GM19324 (cell line): ENCODE data around the gene CA4.
"Not testable (repeated sequence)": the region's sequence is repeated elsewhere in the genome, so short reads cannot be mapped to it uniquely, and the experiment has no call there.

Experiments
- ATAC-seq: cut with Tn5 transposase; IDR thresholded peaks from one replicate; pipeline ENCODE4 v1.9.1; 2021; ENCODE audit warnings: mild to moderate bottlenecking, moderate library complexity; ENCODE audit not compliant: unreplicated experiment, low FRiP score

Gene CA4

DNA sequence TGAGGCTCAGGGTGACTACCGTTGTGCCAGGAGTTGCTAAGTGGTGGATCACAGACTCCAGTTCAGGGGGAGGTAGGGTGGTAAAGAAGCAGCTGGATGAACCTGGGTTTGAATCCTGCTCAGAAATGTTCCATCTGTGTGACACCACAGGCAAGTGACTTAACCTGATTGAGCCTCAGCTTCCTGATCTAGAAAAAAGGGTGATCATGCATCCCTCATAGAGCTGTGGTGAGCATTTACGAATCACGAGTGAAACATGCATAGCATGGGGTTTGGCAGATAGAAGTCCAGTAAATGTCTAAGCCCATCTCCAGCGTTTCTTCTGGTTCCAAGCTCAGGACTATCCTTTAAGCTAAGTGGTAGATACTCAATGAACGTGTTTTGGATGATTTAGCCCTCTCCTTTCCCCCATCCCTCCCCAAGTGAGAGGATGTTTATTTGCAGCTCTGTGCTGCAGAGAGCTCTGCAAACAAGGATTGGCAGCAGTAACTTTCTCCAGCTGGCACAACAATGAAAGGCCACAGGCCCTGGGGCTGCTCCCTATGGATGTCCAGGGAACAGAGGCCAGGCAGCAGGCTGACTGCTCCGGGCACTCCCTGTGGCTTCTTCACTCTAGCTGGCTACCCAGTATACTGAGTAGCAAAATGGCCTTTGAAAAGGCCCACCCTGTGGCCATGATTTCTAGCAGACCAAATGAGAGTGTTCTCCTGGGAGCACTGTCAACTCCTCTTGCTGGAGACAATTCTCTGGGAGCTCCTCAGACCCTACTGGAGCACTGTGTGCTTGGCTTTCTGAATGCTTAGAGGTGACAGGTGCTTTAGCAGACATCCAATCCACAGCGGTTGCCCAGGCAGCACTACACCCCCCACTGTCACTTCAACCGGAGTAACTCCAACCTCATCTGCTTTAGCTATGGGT is 21.3 kb downstream of the CA4 start:
- ATAC-seq = no peak

DNA sequence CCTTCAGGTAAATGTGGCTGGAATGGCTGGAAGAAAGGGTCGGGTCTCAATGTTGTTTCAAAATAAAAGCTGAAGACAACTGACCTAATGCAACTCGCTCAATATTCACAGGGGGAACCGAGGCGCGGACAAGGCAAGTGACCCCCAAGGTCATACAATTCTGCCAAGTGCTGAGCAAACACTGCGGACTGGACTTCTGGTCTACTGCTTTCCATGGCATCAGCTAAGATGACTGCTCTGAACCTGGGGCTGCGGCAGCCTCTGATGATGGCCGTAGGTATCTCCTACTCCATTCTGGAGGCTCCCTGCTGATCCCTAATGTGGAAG is 21.9 kb downstream of the CA4 start:
- no peak for ATAC-seq

DNA sequence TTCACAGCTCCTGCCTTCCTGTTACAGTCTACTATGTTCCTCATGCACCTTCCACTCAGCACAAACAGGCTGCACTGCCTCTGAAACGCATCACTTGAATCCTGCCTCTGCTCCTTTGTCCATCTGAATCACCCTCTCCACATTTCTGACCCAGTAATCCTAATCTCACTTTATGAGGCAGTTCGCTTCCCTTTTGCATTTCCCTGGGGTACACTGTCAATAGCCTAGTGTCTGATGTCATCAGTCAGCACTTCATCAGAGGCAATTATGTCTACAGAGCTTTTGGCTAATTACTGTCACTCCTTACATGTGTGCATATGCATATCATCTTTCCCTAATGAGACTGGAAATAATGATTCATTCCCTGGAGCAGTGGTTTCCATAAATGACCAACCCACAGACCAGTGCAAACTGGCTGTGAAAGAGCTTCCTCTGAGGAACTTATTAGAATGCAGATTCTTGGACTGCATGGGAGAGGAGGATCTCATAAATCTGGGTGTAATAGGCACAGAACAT is 23.6 kb downstream of the CA4 start:
- no peak for ATAC-seq

DNA sequence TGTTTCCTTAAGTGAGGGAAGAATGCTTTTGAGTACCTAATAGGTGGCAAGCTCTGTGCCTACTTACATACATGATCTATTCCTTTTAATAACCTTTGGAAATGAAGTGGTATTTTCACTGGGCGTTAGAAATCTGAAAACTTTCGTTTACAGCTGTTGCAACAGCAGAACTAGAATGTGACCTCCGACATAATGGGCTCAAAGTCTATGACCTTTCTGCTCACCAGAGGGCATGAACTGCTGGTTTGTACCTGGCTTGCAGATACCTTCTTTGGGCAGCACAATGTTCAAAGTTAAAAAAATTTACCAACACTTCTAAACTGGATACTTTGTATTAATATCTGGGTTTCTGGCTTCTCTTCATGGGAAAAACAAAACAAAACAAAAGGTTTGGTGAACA is 24.3 kb downstream of the CA4 start:
- no peak for ATAC-seq

DNA sequence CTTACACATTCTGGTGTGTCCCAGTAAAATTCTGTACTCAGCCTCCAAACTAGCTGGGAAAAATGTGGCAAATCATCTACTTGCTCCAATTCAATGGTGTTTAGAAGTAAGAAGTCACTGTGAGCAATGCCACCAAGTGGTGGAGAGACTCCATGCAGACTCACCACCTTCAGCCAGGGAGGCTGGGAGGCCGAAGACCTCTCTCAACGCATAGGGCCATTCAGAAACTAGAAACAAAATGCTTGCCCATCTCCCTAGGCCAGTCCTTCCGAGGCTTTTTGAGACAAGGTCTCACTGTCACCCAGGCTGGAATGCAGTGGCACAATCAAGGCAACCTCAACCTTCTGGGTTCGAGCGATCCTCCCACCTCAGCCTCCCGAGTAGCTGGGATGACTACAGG is 25.0 kb downstream of the CA4 start:
- ATAC-seq = not testable (repeated sequence)

DNA sequence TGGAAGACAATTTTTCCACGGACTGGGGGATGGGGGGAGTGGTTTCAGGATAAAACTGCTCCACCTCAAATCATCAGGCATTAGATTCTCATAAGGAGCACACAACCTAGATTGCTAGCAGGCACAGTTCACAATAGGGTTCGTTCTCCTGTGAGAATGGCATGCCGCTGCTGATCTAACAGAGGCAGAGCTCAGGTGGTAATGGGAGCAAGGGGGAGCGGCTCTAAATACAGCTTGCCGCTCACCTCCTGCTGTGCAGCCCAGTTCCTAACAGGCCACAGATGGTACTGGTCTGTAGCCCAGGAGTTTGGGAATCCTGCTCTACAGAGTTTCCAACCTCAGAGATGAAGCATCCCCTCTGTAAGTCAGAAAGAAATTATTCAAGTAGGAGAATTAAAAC is 27.0 kb downstream of the CA4 start:
- ATAC-seq = not testable (repeated sequence)

DNA sequence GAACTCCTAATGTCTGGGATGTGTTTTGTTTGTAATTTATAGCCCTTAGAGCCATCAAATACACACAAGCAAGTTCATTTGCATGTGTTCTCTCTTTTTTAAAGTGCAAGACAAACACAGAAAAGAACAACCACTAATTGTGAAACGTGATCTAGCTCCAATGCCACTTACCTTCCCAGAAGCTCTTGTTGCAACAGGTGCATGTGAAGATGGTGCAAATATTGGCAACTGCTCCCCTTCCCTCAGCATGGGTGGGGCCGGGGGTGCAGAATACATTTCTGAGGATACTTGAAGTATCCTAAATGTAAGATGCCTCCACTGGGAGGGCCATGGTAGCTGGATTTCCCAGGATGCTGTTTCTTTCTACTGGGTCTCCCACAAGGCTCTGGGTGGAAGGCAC is 28.4 kb downstream of the CA4 start:
- ATAC-seq = not testable (repeated sequence)

GRCh38 chr17:60180380-60180779 is 30.6 kb downstream of the CA4 start:
- not testable (repeated sequence) for ATAC-seq

GRCh38 chr17:60186372-60186771 is 36.6 kb downstream of the CA4 start:
- not testable (repeated sequence) for ATAC-seq

DNA sequence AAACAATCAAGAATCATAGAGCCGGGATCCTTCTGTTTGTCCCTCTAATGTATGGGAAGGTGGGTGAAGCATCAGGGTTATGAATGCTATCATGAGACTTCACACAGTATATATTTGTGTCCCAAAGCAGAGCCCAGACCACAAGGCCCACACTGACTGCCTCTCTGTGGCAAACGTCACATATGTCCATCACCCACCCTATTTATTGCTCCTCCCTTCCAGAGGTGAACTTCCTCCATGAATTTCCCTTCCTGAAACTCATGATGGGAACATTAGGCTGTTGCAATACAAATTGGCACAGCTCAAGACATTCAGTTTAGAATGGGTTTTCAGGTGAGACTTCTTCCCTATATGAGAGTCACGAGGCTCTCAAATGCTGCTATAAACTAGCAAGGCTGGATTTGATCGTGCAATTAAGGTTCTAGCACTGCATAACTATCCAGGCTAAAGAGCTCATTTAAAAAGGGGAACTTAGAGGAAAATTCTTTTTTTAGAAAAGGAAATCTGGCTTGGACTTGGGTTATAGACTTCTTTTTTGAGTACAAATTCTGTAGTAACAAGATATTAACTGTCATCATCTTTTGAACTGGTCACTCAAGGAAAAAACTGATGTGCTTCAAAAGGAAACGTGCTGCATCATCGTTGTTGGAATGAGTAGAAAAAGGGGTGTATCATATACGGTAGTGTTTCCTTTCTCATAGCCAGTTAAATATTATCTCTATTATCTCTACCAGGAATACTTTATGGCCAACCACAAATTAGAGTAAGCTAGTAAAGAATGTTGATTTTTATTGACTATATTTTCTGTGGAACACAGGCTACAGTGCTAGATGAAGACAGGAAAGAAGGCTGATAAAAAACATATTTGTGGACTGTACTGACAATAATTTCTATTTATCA is 37.3 kb downstream of the CA4 start:
- not testable (repeated sequence) for ATAC-seq

DNA sequence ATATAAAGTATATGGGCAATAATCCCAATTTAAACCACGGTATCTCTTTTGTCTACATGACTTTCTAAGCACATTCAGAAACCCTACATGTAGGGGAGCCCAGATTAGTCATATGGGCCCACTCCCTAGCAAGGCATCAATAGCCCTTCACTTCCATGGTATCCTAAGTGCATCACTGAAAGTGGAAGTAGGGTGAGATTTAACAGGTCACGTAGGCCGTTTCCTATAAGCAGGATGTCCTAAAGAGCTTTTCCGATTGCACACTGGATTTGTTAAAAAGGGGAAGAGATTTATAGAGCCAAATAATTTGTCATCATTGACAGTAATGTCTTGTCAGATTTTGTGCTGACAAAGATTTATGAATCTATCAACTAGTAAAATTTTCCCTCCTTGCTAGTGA is 39.0 kb downstream of the CA4 start:
- no peak for ATAC-seq

- ATAC-seq = not testable (repeated sequence)
Measured at GRCh38 chr17:60190032-60190431, 40.3 kb downstream of the CA4 start.

DNA sequence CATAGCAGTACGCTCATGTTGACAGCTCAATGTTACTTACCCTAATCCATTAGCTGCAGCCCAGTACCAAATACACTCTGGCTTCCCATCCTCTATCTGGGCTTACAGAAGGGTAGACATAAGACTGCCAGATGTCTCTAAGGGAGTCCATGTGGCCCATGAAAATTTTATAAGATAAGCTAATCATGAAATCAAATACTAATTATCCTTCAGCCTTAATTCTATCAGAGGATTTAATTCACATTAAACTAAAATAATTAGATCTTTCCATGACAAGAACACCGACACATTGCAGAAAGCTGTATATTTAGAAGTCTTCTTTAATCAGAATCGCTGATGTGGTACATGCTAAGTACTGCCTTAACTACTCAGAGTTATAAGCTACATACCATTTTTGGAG is 43.3 kb downstream of the CA4 start:
- ATAC-seq = not testable (repeated sequence)

- ATAC-seq = no peak
Measured at GRCh38 chr17:60193482-60193881, 43.7 kb downstream of the CA4 start.

- ATAC-seq = not testable (repeated sequence)
Measured at GRCh38 chr17:60194141-60194540, 44.4 kb downstream of the CA4 start.

DNA sequence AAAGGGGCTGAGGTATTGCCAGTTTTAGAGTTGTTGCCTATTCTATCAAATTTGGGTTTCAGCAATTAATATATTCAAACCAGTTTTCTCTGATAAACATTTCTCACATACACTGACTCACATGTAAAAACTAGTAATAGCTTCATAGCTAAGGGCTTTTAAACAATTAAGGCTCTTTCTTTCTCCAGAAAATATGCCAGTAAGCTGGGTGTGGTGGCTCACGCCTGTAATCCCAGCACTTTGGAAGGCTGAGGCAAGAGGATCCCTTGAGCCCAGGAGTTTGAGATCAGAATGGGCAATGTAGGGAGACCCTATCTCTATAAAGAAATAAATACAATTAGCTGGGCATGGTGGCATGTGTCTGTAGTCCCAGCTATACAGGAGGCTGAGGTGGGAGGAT is 48.9 kb downstream of the CA4 start:
- ATAC-seq = not testable (repeated sequence)

GRCh38 chr17:60205782-60206181 is 56.0 kb downstream of the CA4 start:
- not testable (repeated sequence) for ATAC-seq

DNA sequence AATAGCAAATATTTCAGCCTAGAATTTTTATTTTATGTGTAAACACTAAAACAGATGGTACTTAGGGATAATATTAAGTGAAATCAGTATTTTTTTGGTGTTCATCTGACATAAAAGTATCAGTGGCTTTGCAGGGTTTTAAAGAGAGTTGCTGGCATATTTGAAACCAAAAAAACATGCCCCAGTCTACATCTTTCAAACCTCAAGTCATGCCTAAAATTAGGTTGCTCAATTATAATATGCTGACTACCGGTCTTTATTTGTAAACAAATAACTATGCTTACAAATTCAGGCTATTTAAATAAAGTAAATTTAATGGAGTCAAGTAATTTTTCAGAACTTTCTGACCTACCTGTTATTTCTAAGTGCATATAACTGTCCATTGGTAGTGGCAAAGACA is 58.5 kb downstream of the CA4 start:
- not testable (repeated sequence) for ATAC-seq
